ENCODE data around the gene HOXA10.
A peak's percentile ranks its signal among the peaks of the same experiment; 100 is the strongest.

Gene HOXA10

DNA sequence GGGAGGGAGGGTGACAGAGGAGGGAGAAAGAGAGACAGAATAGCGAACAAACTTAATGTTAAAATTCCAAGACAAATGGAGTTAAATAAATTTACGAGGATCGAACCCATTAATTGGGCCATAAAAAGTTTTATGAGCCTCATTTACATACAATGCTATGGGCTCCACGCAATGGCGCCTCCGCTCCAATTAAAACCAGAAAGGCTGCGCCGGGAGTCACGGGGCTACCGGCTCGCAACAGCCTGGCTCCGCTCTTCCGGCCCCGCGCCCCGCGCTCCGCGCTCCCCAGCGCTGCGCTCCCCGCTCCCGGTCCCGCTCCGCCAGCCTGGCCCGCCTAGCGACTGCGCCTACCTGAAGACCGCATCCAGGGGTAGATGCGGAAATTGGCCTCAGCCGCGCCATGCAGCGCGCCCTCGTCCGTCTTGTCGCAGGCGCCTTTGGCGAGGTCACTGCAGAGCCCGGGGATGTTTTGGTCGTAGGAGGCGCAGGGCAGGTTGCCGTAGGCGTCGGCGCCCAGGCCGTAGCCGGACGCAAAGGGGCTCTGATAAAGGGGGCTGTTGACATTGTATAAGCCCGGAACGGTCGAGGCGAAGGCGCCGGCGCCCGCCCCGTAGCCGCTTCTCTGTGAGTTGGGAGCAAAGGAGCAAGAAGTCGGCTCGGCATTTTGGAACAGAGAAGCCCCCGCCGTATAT lies 18.2 kb downstream of the HOXA10 start:
- Histone ChIP-seq H3K27me3 (ENCODE audit: insufficient read depth, low read length, poor library complexity) (no peaks in the 10 kb centered on the region), H3K79me2 (ENCODE audit: insufficient read depth, low read length) (peaks cover 9% of the 10 kb centered on the region), H4K20me1 (ENCODE audit: insufficient read depth, low read length) (no peaks in the 10 kb centered on the region), H3K4me3 (ENCODE audit: low read depth in 1 of 2, low read length in 2 of 2) (peak overlapping the region; percentile 46 to 70), H3K4me2 (ENCODE audit: insufficient read depth, low read length) (peak overlapping the region; percentile 74), H2AFZ (ENCODE audit: low read depth, low read length) (peak overlapping the region; percentile 92), H3K9ac (ENCODE audit: low read depth, low read length) (peak overlapping the region; percentile 86), H3K4me1 (ENCODE audit: insufficient read depth, low read length) (peaks cover 37% of the 10 kb centered on the region), H3K27ac (ENCODE audit: low read length) (peak overlapping the region; percentile 91), H3K9me3 (ENCODE audit: insufficient read depth, low read length, severe bottlenecking) (no peaks in the 10 kb centered on the region), H3K36me3 (ENCODE audit: insufficient read depth, low read length) (no peaks in the 10 kb centered on the region)
- DNase-seq (peak; percentile 40), ATAC-seq (ENCODE audit: insufficient read depth, low read depth) (peak; percentile 55)
- TF ChIP-seq EZH2 (IDR thresholded peaks at IDR 0.05; ENCODE audit: borderline replicate concordance, low read depth, low read length, severe bottlenecking), result no peak
- TF ChIP-seq, protein P1, sequence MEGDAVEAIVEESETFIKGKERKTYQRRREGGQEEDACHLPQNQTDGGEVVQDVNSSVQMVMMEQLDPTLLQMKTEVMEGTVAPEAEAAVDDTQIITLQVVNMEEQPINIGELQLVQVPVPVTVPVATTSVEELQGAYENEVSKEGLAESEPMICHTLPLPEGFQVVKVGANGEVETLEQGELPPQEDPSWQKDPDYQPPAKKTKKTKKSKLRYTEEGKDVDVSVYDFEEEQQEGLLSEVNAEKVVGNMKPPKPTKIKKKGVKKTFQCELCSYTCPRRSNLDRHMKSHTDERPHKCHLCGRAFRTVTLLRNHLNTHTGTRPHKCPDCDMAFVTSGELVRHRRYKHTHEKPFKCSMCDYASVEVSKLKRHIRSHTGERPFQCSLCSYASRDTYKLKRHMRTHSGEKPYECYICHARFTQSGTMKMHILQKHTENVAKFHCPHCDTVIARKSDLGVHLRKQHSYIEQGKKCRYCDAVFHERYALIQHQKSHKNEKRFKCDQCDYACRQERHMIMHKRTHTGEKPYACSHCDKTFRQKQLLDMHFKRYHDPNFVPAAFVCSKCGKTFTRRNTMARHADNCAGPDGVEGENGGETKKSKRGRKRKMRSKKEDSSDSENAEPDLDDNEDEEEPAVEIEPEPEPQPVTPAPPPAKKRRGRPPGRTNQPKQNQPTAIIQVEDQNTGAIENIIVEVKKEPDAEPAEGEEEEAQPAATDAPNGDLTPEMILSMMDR (IDR thresholded peaks at IDR 0.05; ENCODE audit: borderline replicate concordance, extremely low read depth, low read length, poor library complexity, severe bottlenecking), result no peak

DNA sequence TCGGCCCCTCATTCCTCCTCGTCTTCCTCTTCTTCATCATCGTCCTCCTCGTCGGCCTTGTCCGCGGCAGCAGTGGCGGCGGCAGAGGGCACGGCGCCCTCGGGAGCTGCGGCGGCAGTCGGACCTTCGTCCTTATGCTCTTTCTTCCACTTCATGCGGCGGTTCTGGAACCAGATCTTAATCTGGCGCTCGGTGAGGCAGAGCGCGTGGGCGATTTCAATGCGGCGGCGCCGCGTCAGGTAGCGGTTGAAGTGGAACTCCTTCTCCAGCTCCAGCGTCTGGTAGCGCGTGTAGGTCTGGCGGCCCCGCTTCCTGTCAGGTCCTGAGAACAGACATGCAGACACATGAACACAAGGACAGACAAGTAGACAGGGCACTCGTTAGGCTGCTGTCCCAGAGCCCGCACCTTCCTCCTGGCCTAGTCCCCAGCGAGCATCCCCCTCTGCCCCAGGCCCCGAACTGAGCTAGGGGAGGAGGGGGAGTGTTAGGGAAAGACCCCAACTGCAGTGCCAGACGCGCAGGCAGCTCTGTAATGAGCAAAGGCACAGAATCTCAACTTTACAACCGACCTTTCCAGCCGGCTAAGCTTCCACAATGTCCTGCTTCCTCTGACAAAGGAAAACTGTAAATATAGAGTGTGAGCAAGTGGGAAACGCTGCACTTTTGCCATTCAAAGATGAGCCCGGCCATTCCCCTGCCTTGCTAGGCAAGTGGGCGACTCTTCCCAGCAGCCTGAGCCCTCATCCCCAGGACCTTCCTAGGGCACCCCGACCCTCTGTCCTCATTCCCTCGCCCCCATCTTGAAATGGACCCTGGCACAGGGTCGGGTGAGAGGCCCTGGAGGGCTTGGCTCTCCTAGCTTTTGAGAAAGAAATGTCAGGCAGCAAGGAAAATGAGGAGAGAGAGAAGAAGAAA lies 19.0 kb downstream of the HOXA10 start:
- Histone ChIP-seq H3K27ac (ENCODE audit: low read length) (peak overlapping the region; percentile 91), H3K9me3 (ENCODE audit: insufficient read depth, low read length, severe bottlenecking) (no peaks in the 10 kb centered on the region), H3K9ac (ENCODE audit: low read depth, low read length) (peak overlapping the region; percentile 86), H3K4me1 (ENCODE audit: insufficient read depth, low read length) (peaks cover 29% of the 10 kb centered on the region), H4K20me1 (ENCODE audit: insufficient read depth, low read length) (no peaks in the 10 kb centered on the region), H3K36me3 (ENCODE audit: insufficient read depth, low read length) (no peaks in the 10 kb centered on the region), H3K4me3 (ENCODE audit: low read depth in 1 of 2, low read length in 2 of 2) (peak overlapping the region; percentile 46 to 70), H3K79me2 (ENCODE audit: insufficient read depth, low read length) (peaks cover 14% of the 10 kb centered on the region), H3K4me2 (ENCODE audit: insufficient read depth, low read length) (peak overlapping the region; percentile 74), H2AFZ (ENCODE audit: low read depth, low read length) (peak overlapping the region; percentile 92), H3K27me3 (ENCODE audit: insufficient read depth, low read length, poor library complexity) (no peaks in the 10 kb centered on the region)
- no peak for DNase-seq
- TF ChIP-seq, protein P1 (IDR thresholded peaks at IDR 0.05; ENCODE audit: borderline replicate concordance, extremely low read depth, low read length, poor library complexity, severe bottlenecking), result no peak
- no peak for TF ChIP-seq EZH2 (IDR thresholded peaks at IDR 0.05; ENCODE audit: borderline replicate concordance, low read depth, low read length, severe bottlenecking)
- ATAC-seq (ENCODE audit: insufficient read depth, low read depth), result no peak

GRCh38 chr7:27154369-27154768 lies 19.8 kb downstream of the HOXA10 start:
- Histone ChIP-seq H2AFZ (ENCODE audit: low read depth, low read length) (no peak overlapping the region), H3K79me2 (ENCODE audit: insufficient read depth, low read length) (peaks cover 22% of the 10 kb centered on the region), H3K9ac (ENCODE audit: low read depth, low read length) (no peak overlapping the region), H3K4me3 (ENCODE audit: low read depth in 1 of 2, low read length in 2 of 2) (no peak overlapping the region), H3K36me3 (ENCODE audit: insufficient read depth, low read length) (no peaks in the 10 kb centered on the region), H3K4me2 (ENCODE audit: insufficient read depth, low read length) (no peak overlapping the region), H3K27me3 (ENCODE audit: insufficient read depth, low read length, poor library complexity) (no peaks in the 10 kb centered on the region), H4K20me1 (ENCODE audit: insufficient read depth, low read length) (no peaks in the 10 kb centered on the region), H3K9me3 (ENCODE audit: insufficient read depth, low read length, severe bottlenecking) (no peaks in the 10 kb centered on the region), H3K4me1 (ENCODE audit: insufficient read depth, low read length) (peaks cover 31% of the 10 kb centered on the region), H3K27ac (ENCODE audit: low read length) (no peak overlapping the region)
- ATAC-seq (ENCODE audit: insufficient read depth, low read depth), result no peak
- TF ChIP-seq EZH2 (IDR thresholded peaks at IDR 0.05; ENCODE audit: borderline replicate concordance, low read depth, low read length, severe bottlenecking), result no peak
- TF ChIP-seq, protein P1 (IDR thresholded peaks at IDR 0.05; ENCODE audit: borderline replicate concordance, extremely low read depth, low read length, poor library complexity, severe bottlenecking), result no peak
- DNase-seq, result no peak
